ENCODE measurements around the gene PSTPIP1.

Gene PSTPIP1

GRCh38 chr15:77010312-77010686 is 15.4 kb downstream of the PSTPIP1 start:
- no peak for DNase-seq (ENCODE audit: low read depth, low spot score)
- H3K36me3 ChIP-seq (ENCODE audit: insufficient read depth, insufficient read length, low read length): no peaks in the 10 kb centered on the region
- no peaks in the 10 kb centered on the region for H3K27me3 ChIP-seq (ENCODE audit: insufficient read depth, insufficient read length)

DNA sequence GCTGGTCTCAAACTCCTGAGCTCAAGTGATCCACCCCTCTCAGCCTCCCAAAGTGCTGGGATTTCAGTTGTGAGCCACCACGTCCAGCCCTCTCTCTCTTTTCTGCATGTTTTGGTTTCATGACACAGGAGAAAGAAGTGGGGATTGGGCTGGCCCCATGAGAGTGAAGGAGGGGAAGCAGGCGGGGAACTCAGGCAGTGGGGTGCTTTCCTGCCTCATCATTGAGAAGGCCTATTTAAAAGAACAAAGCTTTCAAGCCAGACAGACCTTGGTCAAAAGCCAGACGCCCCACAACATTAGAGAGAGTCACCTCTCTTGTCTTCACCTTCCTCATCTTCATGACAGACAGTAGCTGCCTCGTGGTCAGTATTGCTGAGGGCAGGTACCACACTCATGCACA is 15.9 kb downstream of the PSTPIP1 start:
- Histone ChIP-seq H3K9ac (ENCODE audit: insufficient read length, low read depth) (no peak overlapping the region), H3K9me3 (ENCODE audit: insufficient read depth, low read length) (no peaks in the 10 kb centered on the region), H3K36me3 (ENCODE audit: insufficient read depth, insufficient read length, low read length) (no peaks in the 10 kb centered on the region), H3K4me3 (ENCODE audit: insufficient read length, low read depth) (no peak overlapping the region), H3K4me1 (ENCODE audit: insufficient read depth, insufficient read length) (peaks cover 2% of the 10 kb centered on the region), H3K27me3 (ENCODE audit: insufficient read depth, insufficient read length) (no peaks in the 10 kb centered on the region)
- TF ChIP-seq SUZ12 (IDR thresholded peaks at IDR 0.05; ENCODE audit: extremely low read depth, insufficient read depth, insufficient read length) (no peak), YY1 (IDR thresholded peaks at IDR 0.05; ENCODE audit: insufficient read depth, insufficient read length) (no peak), ZNF274 (IDR thresholded peaks at IDR 0.05; ENCODE audit: low read depth, low read length) (no peak)
- DNase-seq (ENCODE audit: low read depth, low spot score): no peak

More at GRCh38 chr15:77010312-77010686, 15.4 kb downstream of the PSTPIP1 start:
- Histone ChIP-seq H3K9me3 (ENCODE audit: insufficient read depth, low read length) (no peaks in the 10 kb centered on the region), H3K4me3 (ENCODE audit: insufficient read length, low read depth) (no peak overlapping the region), H3K9ac (ENCODE audit: insufficient read length, low read depth) (no peak overlapping the region), H3K4me1 (ENCODE audit: insufficient read depth, insufficient read length) (peaks cover 2% of the 10 kb centered on the region)
- no peak for TF ChIP-seq YY1 (IDR thresholded peaks at IDR 0.05; ENCODE audit: insufficient read depth, insufficient read length)

GRCh38 chr15:77012117-77012712 is 17.3 kb downstream of the PSTPIP1 start:
- Histone ChIP-seq H3K36me3 (ENCODE audit: insufficient read depth, insufficient read length, low read length) (no peaks in the 10 kb centered on the region), H3K27me3 (ENCODE audit: insufficient read depth, insufficient read length) (no peaks in the 10 kb centered on the region), H3K9me3 (ENCODE audit: insufficient read depth, low read length) (no peaks in the 10 kb centered on the region), H3K4me3 (ENCODE audit: insufficient read length, low read depth) (no peak overlapping the region), H3K9ac (ENCODE audit: insufficient read length, low read depth) (no peak overlapping the region), H3K4me1 (ENCODE audit: insufficient read depth, insufficient read length) (peaks cover 4% of the 10 kb centered on the region)
- DNase-seq (ENCODE audit: low read depth, low spot score): no peak
- TF ChIP-seq YY1 (IDR thresholded peaks at IDR 0.05; ENCODE audit: insufficient read depth, insufficient read length) (no peak), SUZ12 (IDR thresholded peaks at IDR 0.05; ENCODE audit: extremely low read depth, insufficient read depth, insufficient read length) (no peak), ZNF274 (IDR thresholded peaks at IDR 0.05; ENCODE audit: low read depth, low read length) (no peak)

DNA sequence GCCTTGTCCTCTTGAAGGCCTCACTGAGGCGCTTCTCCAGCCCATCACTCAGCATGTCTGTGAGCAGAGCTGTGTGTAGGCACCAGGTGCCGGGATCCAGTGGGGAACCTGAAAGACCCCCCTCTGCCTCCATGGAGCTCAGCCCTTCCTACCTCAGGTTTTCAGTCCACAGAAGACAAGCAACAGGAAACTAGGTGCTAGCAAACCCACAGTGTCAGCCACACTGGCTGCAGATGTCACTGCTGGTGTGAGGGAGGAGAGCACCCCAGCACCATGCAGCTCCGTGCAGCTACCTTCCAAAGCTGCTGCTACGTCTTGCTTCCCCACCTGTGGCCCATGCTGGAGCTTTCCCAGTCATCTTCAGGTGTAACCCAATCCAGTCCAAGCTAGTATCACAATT is 17.9 kb downstream of the PSTPIP1 start:
- DNase-seq (ENCODE audit: low read depth, low spot score): no peak
- no peaks in the 10 kb centered on the region for H3K36me3 ChIP-seq (ENCODE audit: insufficient read depth, insufficient read length, low read length)
- H3K4me3 ChIP-seq (ENCODE audit: insufficient read length, low read depth): no peak overlapping the region
- H3K27me3 ChIP-seq (ENCODE audit: insufficient read depth, insufficient read length): no peaks in the 10 kb centered on the region
- no peak for TF ChIP-seq YY1 (IDR thresholded peaks at IDR 0.05; ENCODE audit: insufficient read depth, insufficient read length)
- H3K9me3 ChIP-seq (ENCODE audit: insufficient read depth, low read length): no peaks in the 10 kb centered on the region
- no peak overlapping the region for H3K9ac ChIP-seq (ENCODE audit: insufficient read length, low read depth)
- peaks cover 6% of the 10 kb centered on the region for H3K4me1 ChIP-seq (ENCODE audit: insufficient read depth, insufficient read length)

DNA sequence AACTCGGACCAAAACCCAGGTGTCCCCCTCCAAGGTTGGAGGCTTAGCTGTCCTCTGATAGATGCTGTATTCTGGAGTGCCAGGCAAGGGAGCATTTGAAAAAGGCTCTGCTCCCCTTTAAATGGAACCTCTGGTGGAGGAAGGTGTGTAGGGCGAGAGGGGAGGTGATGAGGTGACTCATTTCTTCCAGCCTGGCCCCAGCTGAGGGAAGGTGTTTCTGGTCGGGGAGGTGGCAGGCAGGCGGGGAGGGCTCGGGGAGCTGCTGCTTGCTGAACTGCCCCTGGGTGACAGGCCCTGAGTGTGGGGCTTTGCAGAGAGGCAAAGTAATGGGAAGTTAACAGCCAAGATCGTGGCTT is 18.8 kb downstream of the PSTPIP1 start:
- Histone ChIP-seq H3K4me3 (ENCODE audit: insufficient read length, low read depth) (no peak overlapping the region), H3K36me3 (ENCODE audit: insufficient read depth, insufficient read length, low read length) (no peaks in the 10 kb centered on the region), H3K4me1 (ENCODE audit: insufficient read depth, insufficient read length) (peaks cover 6% of the 10 kb centered on the region), H3K9ac (ENCODE audit: insufficient read length, low read depth) (no peak overlapping the region), H3K9me3 (ENCODE audit: insufficient read depth, low read length) (no peaks in the 10 kb centered on the region), H3K27me3 (ENCODE audit: insufficient read depth, insufficient read length) (no peaks in the 10 kb centered on the region)
- DNase-seq (ENCODE audit: low read depth, low spot score): no peak
- no peak for TF ChIP-seq SUZ12 (IDR thresholded peaks at IDR 0.05; ENCODE audit: extremely low read depth, insufficient read depth, insufficient read length)
- no peak for TF ChIP-seq ZNF274 (IDR thresholded peaks at IDR 0.05; ENCODE audit: low read depth, low read length)
- TF ChIP-seq YY1 (IDR thresholded peaks at IDR 0.05; ENCODE audit: insufficient read depth, insufficient read length): no peak

GRCh38 chr15:77014132-77015081 is 19.5 kb downstream of the PSTPIP1 start:
- Histone ChIP-seq H3K27me3 (ENCODE audit: insufficient read depth, insufficient read length) (no peaks in the 10 kb centered on the region), H3K9ac (ENCODE audit: insufficient read length, low read depth) (no peak overlapping the region), H3K36me3 (ENCODE audit: insufficient read depth, insufficient read length, low read length) (no peaks in the 10 kb centered on the region), H3K4me3 (ENCODE audit: insufficient read length, low read depth) (no peak overlapping the region), H3K9me3 (ENCODE audit: insufficient read depth, low read length) (no peaks in the 10 kb centered on the region), H3K4me1 (ENCODE audit: insufficient read depth, insufficient read length) (peaks cover 12% of the 10 kb centered on the region)
- DNase-seq (ENCODE audit: low read depth, low spot score): no peak
- TF ChIP-seq ZNF274 (IDR thresholded peaks at IDR 0.05; ENCODE audit: low read depth, low read length): no peak
- no peak for TF ChIP-seq YY1 (IDR thresholded peaks at IDR 0.05; ENCODE audit: insufficient read depth, insufficient read length)
- no peak for TF ChIP-seq SUZ12 (IDR thresholded peaks at IDR 0.05; ENCODE audit: extremely low read depth, insufficient read depth, insufficient read length)

DNA sequence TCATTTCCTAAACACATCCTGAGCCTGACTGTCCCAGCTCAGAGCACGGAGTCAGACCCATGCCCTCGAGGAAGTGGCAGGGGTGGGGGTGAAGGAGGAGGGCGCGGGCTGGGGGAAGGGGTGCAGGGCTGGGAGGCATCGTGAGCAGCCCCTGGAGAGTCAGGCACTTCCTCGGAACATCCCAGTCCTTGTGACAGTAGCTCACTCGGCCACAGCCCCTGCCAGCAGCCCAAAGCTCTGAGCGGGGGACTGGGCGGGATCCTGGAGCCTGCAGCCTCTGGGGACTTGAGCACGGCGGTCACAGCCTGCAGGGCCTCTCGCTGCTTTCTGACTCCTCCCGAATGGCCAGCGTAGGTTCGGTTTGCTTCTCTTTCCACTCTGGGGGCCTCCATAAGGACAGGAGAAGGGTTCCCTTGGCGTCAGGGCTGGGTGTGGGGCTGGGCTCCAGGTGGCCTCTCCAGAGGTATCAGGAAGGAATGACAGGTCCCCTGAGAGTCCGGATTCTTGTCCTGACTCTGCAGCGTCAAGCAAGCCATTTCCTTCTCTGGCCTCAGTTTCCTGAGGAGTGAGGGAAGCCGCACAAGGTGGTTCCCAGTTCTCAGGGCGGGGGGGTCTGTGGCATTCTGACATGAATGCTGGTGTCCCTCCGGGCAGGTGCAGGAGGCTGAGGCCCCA is 20.9 kb downstream of the PSTPIP1 start:
- no peak for TF ChIP-seq SUZ12 (IDR thresholded peaks at IDR 0.05; ENCODE audit: extremely low read depth, insufficient read depth, insufficient read length)
- TF ChIP-seq ZNF274 (IDR thresholded peaks at IDR 0.05; ENCODE audit: low read depth, low read length): no peak
- no peak for TF ChIP-seq YY1 (IDR thresholded peaks at IDR 0.05; ENCODE audit: insufficient read depth, insufficient read length)
- Histone ChIP-seq H3K9ac (ENCODE audit: insufficient read length, low read depth) (peak overlapping the region; percentile 17), H3K4me1 (ENCODE audit: insufficient read depth, insufficient read length) (peaks cover 18% of the 10 kb centered on the region), H3K4me3 (ENCODE audit: insufficient read length, low read depth) (no peak overlapping the region), H3K9me3 (ENCODE audit: insufficient read depth, low read length) (no peaks in the 10 kb centered on the region), H3K27me3 (ENCODE audit: insufficient read depth, insufficient read length) (no peaks in the 10 kb centered on the region), H3K36me3 (ENCODE audit: insufficient read depth, insufficient read length, low read length) (no peaks in the 10 kb centered on the region)
- no peak for DNase-seq (ENCODE audit: low read depth, low spot score)

All from NT2/D1 (cell line).